Heart left ventricle (tissue), 16 donors: ENCODE measurements around the gene PRSS37. TPM values are rescaled to one million over a fixed set of nuclear protein-coding genes. Genes with fewer than 3 reads are reported as not detected.

Experiments used
- ATAC-seq, 4 donors: fragments of 200-7000 bp; cut with Tn5 transposase; one replicate each; pipeline ENCODE4 v1.9.1; 2020 to 2022; ENCODE audit warnings: moderate library complexity in 4 of 4, mild to moderate bottlenecking in 3 of 4, moderate number of reproducible peaks in 1 of 4
- DNase-seq, 5 donors: peaks; one replicate each; pipeline ENCODE4 v3.0.0-alpha.2; 2020
- H3K27ac ChIP-seq, 12 donors: fragments of 200-600 bp; sonication (generic) in 4 of 12; one replicate each; pipeline versions ENCODE4 v1.5.0 to v1.8.0; 2016 to 2022; ENCODE audit warnings: mild to moderate bottlenecking in 2 of 12
- H3K27me3 ChIP-seq, 9 donors: fragments of 200-600 bp; sonication (generic) in 2 of 9; one replicate each; pipeline versions ENCODE4 v1.5.1 to v1.8.0; 2016 to 2022; ENCODE audit warnings: mild to moderate bottlenecking in 3 of 9
- H3K36me3 ChIP-seq, 9 donors: fragments of 200-600 bp; sonication (generic) in 2 of 9; one replicate each; pipeline versions ENCODE4 v1.5.0 to v1.8.0; 2018 to 2022; ENCODE audit warnings: mild to moderate bottlenecking in 2 of 9
- H3K4me1 ChIP-seq, 12 donors: fragments of 200-600 bp; sonication (generic) in 4 of 12; one replicate each; pipeline versions ENCODE4 v1.5.0 to v1.8.0; 2016 to 2022; ENCODE audit warnings: mild to moderate bottlenecking in 3 of 12
- H3K4me3 ChIP-seq, 12 donors: fragments of 200-600 bp; sonication (generic) in 4 of 12; one replicate each; pipeline versions ENCODE4 v1.5.0 to v1.8.0; 2017 to 2022; ENCODE audit warnings: mild to moderate bottlenecking in 9 of 12, moderate library complexity in 4 of 12
- H3K9me3 ChIP-seq, 12 donors: fragments of 200-600 bp; sonication (generic) in 4 of 12; one replicate each; pipeline versions ENCODE4 v1.5.0 to v1.8.0; 2016 to 2022; ENCODE audit warnings: mild to moderate bottlenecking in 1 of 12
- POLR2A ChIP-seq, 2 donors: fragments of 450-650 bp; IDR thresholded peaks; one replicate each; pipeline ENCODE4 v1.6.1; 2017; ENCODE audit warnings: antibody characterized with exemption in 2 of 2, mild to moderate bottlenecking in 2 of 2, moderate library complexity in 2 of 2
- WGBS, 4 donors: extraction: QIAGEN DNeasy Blood & Tissue Kit in 2 of 4; methylation state at CpG; one replicate each; pipeline versions ENCODE4 v1.1.5 to v1.1.7; 2013 to 2018; 5-methylcytosine and 5-hydroxymethylcytosine counted together
- intact Hi-C, 10 donors: fragments of 100-400 bp; cut with DNase I; formaldehyde crosslinking; loops; one replicate each; pipeline versions ENCODE4 v1.11.1 to v1.14.2; 2022
- polyA plus RNA-seq, 2 donors: library from polyadenylated mRNA; stranded (reverse); fragments of 200-250 nt; gene quantifications; one replicate each; pipeline ENCODE4 v1.2.3, GENCODE V29; 2013
- total RNA-seq, 9 donors: library from RNA; depleted of rRNA in 2 of 9; stranded (reverse); fragments of >200 nt in 2 of 9; fragmentation: NEBNext Ultra II Directional in 3 of 9; extraction: Animal tissue kit (Norgen Biotek cat#: 25700) in 3 of 9; gene quantifications; one replicate each; pipeline versions ENCODE4 v1.1.0 to v1.2.4, GENCODE V29; 2016 to 2023
- TF ChIP-seq, protein P1 (sequence below), 12 donors: fragments of 200-600 bp; sonication (generic) in 4 of 12; IDR thresholded peaks; one replicate each; pipeline versions ENCODE4 v1.5.0 to v1.8.0; 2018 to 2022; ENCODE audit warnings: antibody characterized with exemption in 12 of 12, mild to moderate bottlenecking in 5 of 12
- donor health status: ischemic (EF 13 %, LVEDD 7.1; RV severe dilation, severe dysfunction).
- donor health status: healthy with polysubstance abuse.
- donor health status: DM: no; HTN: yes; CAD: no.
- donor health status: DM: no; HTN: no; CAD: no.
- donor health status: ischemic (EF 25% LVEDD 6.9; RV normal size, moderate dysfunction).
- donor health status: ischemic (EF 25% LVEDD 5.7; RV mildly dilated, moderate dysfunction).
- donor health status: healthy.
- donor health status: DM: yes; HTN: yes; CAD: no.
- donor health status: ischemic (EF 35%, LVEDD 5.7; RV mildly dilated, moderate dysfunction).
- donor health status: nonischemic (EF 11% LVEDD 7.7; RV severe dilation, severe dysfunction).
- donor health status: DM: yes; HTN: yes; CAD: no.
- donor health status: PGD.
- donor health status: ischemic (EF 29% LVEDD 5.4; RV normal size, mild dysfunction).
- donor health status: nonischemic (EF 23%, LVEDD 6.1; RV moderate dilation, normal function).

Gene PRSS37
- total and polyA plus RNA-seq, 11 donors, result not detected

DNA sequence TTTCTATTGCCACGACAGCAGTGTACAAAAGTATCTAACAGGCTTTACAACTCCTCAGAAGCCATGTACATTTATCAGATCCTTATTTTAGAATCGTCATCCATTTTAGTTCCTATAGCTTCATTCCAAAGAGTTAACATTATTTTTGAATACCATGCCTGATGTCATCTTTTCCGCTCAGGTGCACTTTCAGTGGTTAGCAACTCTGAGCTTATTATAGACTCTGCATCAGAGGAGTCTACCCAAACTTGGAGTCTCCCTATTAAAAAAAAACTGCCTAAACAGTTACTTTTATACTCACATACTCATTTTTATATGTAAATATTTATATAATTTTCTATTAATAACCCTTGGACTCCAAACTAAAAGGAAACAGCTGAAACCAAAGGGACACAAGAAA lies 31.6 kb upstream of the PRSS37 start:
- WGBS, 4 donors, result 82 to 87% (median 84%) methylated on average over 3 of the region's 3 CpGs
- Histone ChIP-seq H3K27ac (no peak overlapping the region), H3K36me3 (no peaks in the 10 kb centered on the region), H3K27me3 (no peaks in the 10 kb centered on the region), H3K9me3 (peaks cover 0 to 44% (median 7%) of the 10 kb centered on the region in 12 donors), H3K4me1 (no peaks in the 10 kb centered on the region), H3K4me3 (no peak overlapping the region)
- intact Hi-C loops, result no loop called here
- DNase-seq (no peak), ATAC-seq (no peak)
- TF ChIP-seq, protein P1, sequence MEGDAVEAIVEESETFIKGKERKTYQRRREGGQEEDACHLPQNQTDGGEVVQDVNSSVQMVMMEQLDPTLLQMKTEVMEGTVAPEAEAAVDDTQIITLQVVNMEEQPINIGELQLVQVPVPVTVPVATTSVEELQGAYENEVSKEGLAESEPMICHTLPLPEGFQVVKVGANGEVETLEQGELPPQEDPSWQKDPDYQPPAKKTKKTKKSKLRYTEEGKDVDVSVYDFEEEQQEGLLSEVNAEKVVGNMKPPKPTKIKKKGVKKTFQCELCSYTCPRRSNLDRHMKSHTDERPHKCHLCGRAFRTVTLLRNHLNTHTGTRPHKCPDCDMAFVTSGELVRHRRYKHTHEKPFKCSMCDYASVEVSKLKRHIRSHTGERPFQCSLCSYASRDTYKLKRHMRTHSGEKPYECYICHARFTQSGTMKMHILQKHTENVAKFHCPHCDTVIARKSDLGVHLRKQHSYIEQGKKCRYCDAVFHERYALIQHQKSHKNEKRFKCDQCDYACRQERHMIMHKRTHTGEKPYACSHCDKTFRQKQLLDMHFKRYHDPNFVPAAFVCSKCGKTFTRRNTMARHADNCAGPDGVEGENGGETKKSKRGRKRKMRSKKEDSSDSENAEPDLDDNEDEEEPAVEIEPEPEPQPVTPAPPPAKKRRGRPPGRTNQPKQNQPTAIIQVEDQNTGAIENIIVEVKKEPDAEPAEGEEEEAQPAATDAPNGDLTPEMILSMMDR (IDR thresholded peaks at IDR 0.05), result no peak
- TF ChIP-seq POLR2A (IDR thresholded peaks at IDR 0.05), result no peak

DNA sequence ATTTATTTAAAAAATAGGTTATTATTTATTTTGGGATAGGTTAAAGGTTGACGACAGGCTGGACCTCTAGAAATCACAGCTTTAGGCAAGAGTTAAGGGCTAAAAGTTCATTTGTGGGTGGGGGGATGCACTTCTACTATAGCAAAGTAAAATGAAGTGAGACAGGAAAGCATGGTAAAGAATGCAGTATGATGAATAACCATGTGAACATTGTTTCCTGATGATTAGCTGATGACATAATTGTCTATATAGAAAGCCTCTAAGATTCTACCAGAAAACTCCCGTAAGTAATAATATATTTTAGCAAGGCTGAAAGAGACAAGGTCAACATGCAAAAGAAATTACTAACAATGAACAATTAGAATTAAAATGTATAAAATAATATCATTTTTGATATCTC lies 25.7 kb upstream of the PRSS37 start:
- H3K27ac ChIP-seq, result no peak overlapping the region
- ATAC-seq (no peak), DNase-seq (no peak)
- 70 to 82% (median 74%) methylated on average over 2 of the region's 2 CpGs for WGBS, 4 donors
- no peaks in the 10 kb centered on the region for H3K27me3 ChIP-seq
- no peaks in the 10 kb centered on the region for H3K36me3 ChIP-seq
- intact Hi-C loops, result no loop called here
- H3K4me3 ChIP-seq, result no peak overlapping the region
- no peaks in the 10 kb centered on the region for H3K4me1 ChIP-seq
- H3K9me3 ChIP-seq, result peaks cover 0 to 35% (median 5%) of the 10 kb centered on the region in 12 donors
- no peak for TF ChIP-seq POLR2A (IDR thresholded peaks at IDR 0.05)
- TF ChIP-seq, protein P1 (IDR thresholded peaks at IDR 0.05), result no peak

DNA sequence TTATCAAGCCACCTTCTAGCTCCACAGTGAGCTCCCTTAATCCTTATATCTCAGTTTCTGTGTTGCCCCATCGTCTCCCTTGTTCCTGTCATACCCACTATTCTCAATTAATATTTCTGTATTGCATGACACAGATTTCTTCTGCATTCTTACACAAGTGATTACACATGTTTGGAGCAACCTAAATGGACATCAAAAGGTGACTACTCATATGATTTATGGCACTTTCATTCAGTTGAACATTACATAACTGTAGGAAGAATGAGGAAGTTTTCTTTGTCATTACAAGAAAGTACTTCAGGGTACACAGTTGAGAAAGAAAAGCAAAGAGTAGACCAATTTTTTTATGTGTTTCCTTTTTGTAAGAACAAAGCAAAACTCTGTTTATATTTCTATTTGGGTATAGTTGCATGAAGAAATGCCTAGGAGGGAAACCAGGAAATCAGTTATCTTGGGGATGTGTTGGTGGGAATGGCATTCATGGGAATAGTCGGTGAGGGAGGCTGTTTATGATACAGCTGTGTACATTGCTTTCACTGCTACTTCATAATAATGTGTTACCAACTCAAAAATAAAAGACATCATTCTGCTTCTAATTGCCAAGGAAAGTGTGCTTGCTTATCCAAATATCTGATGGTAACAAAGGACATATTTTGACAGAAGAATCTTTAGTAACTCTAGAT lies 23.6 kb upstream of the PRSS37 start:
- ATAC-seq (no peak), DNase-seq (no peak)
- intact Hi-C loops, result no loop called here
- no peak overlapping the region for H3K27ac ChIP-seq
- 50 to 68% (median 61%) methylated on average over 2 of the region's 2 CpGs for WGBS, 4 donors
- no peak for TF ChIP-seq POLR2A (IDR thresholded peaks at IDR 0.05)
- TF ChIP-seq, protein P1 (IDR thresholded peaks at IDR 0.05), result no peak
- no peaks in the 10 kb centered on the region for H3K27me3 ChIP-seq
- no peak overlapping the region for H3K4me3 ChIP-seq
- peaks cover 0 to 16% (median under 1%) of the 10 kb centered on the region in 12 donors for H3K9me3 ChIP-seq
- H3K36me3 ChIP-seq, result no peaks in the 10 kb centered on the region
- no peaks in the 10 kb centered on the region for H3K4me1 ChIP-seq

- DNase-seq, result no peak
- 57 to 75% (median 67%) methylated on average over 2 of the region's 2 CpGs for WGBS, 4 donors
- intact Hi-C loops, result no loop called here
- ATAC-seq, result no peak
- Histone ChIP-seq H3K4me3 (no peak overlapping the region), H3K27me3 (no peaks in the 10 kb centered on the region), H3K9me3 (peaks cover 0 to 35% (median 13%) of the 10 kb centered on the region in 12 donors), H3K36me3 (no peaks in the 10 kb centered on the region), H3K4me1 (no peaks in the 10 kb centered on the region), H3K27ac (no peak overlapping the region)
- TF ChIP-seq, protein P1 (IDR thresholded peaks at IDR 0.05), result no peak
- TF ChIP-seq POLR2A (IDR thresholded peaks at IDR 0.05), result no peak
These were observed 18.9 kb upstream of the PRSS37 start for GRCh38 chr7:141860207-141860606.
